SU-DHL-6 (cell line): ENCODE data around the gene RSPH1.

Experiments used
- CTCF ChIP-seq: fragments of 200-600 bp; sonication (generic); IDR thresholded peaks from one replicate; pipeline ENCODE4 v1.5.1; 2017; ENCODE audit warnings: antibody characterized with exemption, mild to moderate bottlenecking, low read length, moderate library complexity; ENCODE audit not compliant: insufficient read depth, poor library complexity, severe bottlenecking
- EZH2phosphoT487 ChIP-seq: fragments of 200-600 bp; sonication (generic), shearing (Covaris generic); conservative IDR thresholded peaks from 2 replicates; pipeline ENCODE4 v1.6.1; 2018; ENCODE audit warnings: mild to moderate bottlenecking, antibody characterized with exemption, low read length, moderate library complexity, mixed read lengths

DNA sequence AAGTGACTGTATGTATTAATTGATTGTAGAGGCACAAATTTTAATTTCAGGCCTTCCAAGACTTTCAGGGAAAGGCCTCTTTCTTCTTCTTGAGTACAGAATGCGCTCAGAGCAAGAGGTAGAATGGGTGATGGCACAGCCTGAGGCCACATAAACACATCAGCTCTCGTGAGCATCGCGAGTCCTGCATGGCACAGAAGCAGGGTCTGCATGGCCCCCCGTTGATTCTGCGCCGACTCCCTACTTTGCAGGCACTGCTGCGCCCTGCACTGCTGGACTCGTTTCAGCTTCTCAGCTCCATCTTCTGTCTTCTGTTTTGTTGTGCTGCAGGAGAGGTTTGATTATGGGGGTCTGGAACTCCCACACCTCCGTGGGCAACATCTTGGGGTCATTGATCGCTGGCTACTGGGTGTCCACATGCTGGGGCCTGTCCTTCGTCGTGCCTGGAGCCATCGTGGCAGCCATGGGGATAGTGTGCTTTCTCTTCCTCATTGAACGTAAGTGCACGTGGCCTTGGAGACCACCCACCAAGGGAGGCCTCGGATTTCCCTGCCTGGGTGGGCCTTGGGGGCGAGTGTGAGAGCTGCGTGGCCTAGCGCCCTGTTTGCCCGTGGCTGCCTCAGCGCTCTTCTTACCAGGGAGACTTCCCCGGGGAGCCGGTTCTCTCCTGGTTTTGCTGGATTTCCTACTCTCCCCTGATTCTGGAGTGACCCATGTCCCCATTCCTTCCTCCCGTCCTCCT lies 47.3 kb upstream of the RSPH1 start:
- TF ChIP-seq CTCF (no peak), EZH2phosphoT487 (no peak)
